ENCODE data around the gene QSOX2.
"Not testable (repeated sequence)": the region's sequence is repeated elsewhere in the genome, so short reads cannot be mapped to it uniquely, and the experiment has no call there.

QSOX2 gene

DNA sequence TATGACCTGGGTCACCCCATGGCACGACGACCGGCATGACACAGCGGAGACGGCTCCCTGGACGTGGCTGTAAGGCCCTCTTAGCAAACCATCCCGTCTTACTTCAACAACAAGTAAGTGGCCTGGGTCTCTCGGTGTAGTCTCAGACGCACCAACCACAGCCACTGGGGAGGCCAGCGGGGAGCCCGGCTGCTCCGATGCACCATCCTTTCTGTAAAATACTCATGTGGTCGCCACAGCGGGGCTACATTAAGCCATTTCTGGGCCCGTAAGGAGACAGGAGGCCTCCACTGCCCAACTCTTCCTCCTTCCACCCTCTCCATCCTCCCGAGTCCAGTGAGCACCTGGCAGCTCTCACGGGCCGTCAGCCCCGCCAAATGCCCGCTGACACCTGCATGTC is 4.7 kb downstream of the QSOX2 start:
- Histone ChIP-seq H3K4me3 (ENCODE audit: extremely low read depth, insufficient read depth, low read length, poor library complexity, severe bottlenecking) (no peak overlapping the region), H3K36me3 (ENCODE audit: control insufficient read depth, insufficient read depth, low read length) (peaks cover 10% of the 10 kb centered on the region), H3K27ac (ENCODE audit: low read depth, low read length, severe bottlenecking) (no peak overlapping the region), H3K4me1 (ENCODE audit: control insufficient read depth, insufficient read depth, low read length, poor library complexity, severe bottlenecking) (peaks cover 17% of the 10 kb centered on the region), H3K9me3 (ENCODE audit: control insufficient read depth, low read length) (no peaks in the 10 kb centered on the region)
- WGBS, 2 experiments (ENCODE audit: insufficient coverage in 2 of 2) = 93 to 97% methylated on average over 15 to 20 of the region's 20 CpGs

DNA sequence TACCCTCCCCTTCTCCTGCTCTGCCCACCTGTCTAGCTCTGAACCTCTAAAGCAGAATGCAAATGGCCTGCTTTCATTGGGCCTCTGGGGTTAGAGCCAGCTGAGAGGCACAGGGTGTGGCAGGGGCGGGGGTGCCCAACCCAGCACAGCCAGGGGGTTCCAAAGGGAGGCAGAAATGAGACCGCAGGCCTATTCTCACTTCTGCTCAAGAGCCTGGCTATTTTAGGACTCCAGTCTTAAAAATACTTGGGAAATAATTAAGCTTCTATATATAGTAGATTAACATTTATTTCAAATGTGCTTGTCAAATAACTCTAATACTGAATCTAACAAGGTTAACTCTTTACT is 5.7 kb downstream of the QSOX2 start:
- Histone ChIP-seq H3K9me3 (ENCODE audit: control insufficient read depth, low read length) (no peaks in the 10 kb centered on the region), H3K36me3 (ENCODE audit: control insufficient read depth, insufficient read depth, low read length) (peaks cover 19% of the 10 kb centered on the region), H3K27ac (ENCODE audit: low read depth, low read length, severe bottlenecking) (no peak overlapping the region), H3K4me1 (ENCODE audit: control insufficient read depth, insufficient read depth, low read length, poor library complexity, severe bottlenecking) (peaks cover 17% of the 10 kb centered on the region), H3K4me3 (ENCODE audit: extremely low read depth, insufficient read depth, low read length, poor library complexity, severe bottlenecking) (no peak overlapping the region)
- 83% methylated on average over 1 of the region's 2 CpGs; no CpG with 5 or more reads in 1 of the 2 experiments for WGBS, 2 experiments (ENCODE audit: insufficient coverage in 2 of 2)

DNA sequence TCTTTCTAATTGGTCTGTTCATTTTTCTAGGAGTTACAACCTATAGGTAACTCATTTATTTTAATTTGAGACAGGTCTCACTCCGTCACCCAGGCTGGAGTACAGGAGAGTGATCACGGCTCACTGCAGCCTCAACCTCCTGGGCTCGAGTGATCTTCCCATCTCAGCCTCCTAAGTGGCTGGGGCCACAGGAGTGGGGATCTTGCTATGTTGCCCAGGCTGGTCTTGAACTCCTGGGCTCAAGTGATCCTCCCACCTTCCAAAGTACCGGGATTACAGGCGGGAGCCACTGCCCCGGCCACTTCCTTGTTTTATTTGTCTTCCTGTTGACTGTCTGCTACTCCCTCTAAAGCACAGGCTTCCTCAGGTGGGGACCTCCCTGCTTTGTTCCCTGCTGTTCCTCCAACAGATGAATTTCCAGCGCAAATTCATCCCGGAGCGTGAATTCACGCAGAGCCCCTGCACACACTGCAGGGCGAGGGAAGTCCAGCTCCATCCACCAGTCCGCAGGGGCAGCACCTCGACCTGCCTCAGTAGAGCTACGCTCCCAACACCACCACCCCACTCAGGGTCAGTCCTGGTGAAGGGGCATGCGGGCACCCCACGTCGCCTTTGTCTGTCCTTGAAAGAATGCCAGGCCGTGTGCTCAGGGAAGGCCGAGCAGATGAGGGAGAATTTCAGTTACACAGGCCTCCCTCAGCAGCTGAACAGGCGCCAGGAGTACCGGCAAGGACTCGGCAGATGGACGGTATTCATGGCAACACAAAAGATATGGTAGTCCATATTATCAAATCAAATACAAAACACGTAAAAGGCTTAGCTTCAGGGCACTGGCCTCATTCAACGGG is 6.3 kb downstream of the QSOX2 start:
- H3K27ac ChIP-seq (ENCODE audit: low read depth, low read length, severe bottlenecking) = no peak overlapping the region
- no peak overlapping the region for H3K4me3 ChIP-seq (ENCODE audit: extremely low read depth, insufficient read depth, low read length, poor library complexity, severe bottlenecking)
- peaks cover 19% of the 10 kb centered on the region for H3K36me3 ChIP-seq (ENCODE audit: control insufficient read depth, insufficient read depth, low read length)
- peaks cover 11% of the 10 kb centered on the region for H3K4me1 ChIP-seq (ENCODE audit: control insufficient read depth, insufficient read depth, low read length, poor library complexity, severe bottlenecking)
- 87 to 92% methylated on average over 23 to 25 of the region's 25 CpGs for WGBS, 2 experiments (ENCODE audit: insufficient coverage in 2 of 2)
- no peaks in the 10 kb centered on the region for H3K9me3 ChIP-seq (ENCODE audit: control insufficient read depth, low read length)

DNA sequence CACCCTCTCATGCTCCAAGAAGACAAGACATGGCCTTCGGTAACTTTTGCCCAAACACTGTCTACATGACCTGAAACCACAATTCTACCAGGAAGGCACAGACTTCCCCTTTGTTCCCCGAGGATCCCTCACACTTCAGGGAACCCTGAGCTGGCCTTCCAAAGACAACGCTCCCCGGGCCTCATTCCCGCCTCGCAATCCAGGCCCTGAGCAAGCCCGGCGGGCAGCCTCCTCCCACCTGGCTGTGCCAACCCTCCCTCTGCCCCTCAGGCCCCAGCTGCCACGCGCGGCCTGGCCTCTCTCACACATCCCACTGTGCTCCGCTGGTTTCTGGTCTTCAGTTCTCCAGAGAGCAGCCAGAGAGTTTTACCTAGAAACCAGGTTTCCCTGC is 7.3 kb downstream of the QSOX2 start:
- no peaks in the 10 kb centered on the region for H3K9me3 ChIP-seq (ENCODE audit: control insufficient read depth, low read length)
- peaks cover 19% of the 10 kb centered on the region for H3K36me3 ChIP-seq (ENCODE audit: control insufficient read depth, insufficient read depth, low read length)
- 88 to 90% methylated on average over 11 to 12 of the region's 12 CpGs for WGBS, 2 experiments (ENCODE audit: insufficient coverage in 2 of 2)
- H3K4me3 ChIP-seq (ENCODE audit: extremely low read depth, insufficient read depth, low read length, poor library complexity, severe bottlenecking) = no peak overlapping the region
- peaks cover 2% of the 10 kb centered on the region for H3K4me1 ChIP-seq (ENCODE audit: control insufficient read depth, insufficient read depth, low read length, poor library complexity, severe bottlenecking)
- H3K27ac ChIP-seq (ENCODE audit: low read depth, low read length, severe bottlenecking) = no peak overlapping the region

DNA sequence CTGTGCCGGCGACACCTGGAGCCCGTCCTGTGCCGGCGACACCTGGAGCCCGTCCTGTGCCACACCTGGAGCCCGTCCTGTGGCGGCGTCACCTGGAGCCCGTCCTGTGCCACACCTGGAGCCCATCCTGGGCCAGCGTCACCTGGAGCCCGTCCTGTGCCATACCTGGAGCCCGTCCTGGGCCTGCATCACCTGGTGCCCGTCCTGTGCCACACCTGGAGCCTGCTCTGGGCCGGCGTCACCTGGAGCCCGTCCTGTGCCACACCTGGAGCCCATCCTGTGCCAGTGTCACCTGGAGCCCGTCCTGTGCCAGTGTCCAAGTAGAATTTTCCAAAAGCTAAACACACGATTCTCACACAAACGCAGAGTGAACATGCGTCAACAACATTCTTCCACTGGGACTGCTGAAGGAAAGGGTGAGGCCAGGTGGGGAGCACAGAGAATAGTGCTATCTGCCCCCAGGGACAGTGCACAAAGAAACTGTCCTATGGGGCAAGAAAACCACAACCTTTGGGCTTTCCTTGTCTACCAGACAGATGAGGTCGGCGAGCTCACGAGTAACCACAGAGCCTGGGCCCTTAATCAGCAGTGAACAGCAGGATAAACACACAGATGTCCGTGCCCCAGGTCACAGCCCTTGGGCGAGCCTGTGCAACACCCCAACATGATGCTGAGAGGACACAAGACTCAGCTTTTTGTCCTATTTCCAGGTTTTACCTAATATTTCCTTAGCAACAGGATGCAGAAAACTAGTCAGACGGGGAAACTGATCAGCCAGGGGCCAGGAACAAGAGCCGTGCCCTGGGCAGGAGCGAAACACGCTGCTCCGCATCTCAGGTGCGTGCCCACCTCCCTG is 7.9 kb downstream of the QSOX2 start:
- H3K27ac ChIP-seq (ENCODE audit: low read depth, low read length, severe bottlenecking) = no peak overlapping the region
- H3K36me3 ChIP-seq (ENCODE audit: control insufficient read depth, insufficient read depth, low read length) = peaks cover 19% of the 10 kb centered on the region
- H3K4me1 ChIP-seq (ENCODE audit: control insufficient read depth, insufficient read depth, low read length, poor library complexity, severe bottlenecking) = no peaks in the 10 kb centered on the region
- 95 to 97% methylated on average over 31 of the region's 32 CpGs for WGBS, 2 experiments (ENCODE audit: insufficient coverage in 2 of 2)
- no peak overlapping the region for H3K4me3 ChIP-seq (ENCODE audit: extremely low read depth, insufficient read depth, low read length, poor library complexity, severe bottlenecking)
- H3K9me3 ChIP-seq (ENCODE audit: control insufficient read depth, low read length) = no peaks in the 10 kb centered on the region

DNA sequence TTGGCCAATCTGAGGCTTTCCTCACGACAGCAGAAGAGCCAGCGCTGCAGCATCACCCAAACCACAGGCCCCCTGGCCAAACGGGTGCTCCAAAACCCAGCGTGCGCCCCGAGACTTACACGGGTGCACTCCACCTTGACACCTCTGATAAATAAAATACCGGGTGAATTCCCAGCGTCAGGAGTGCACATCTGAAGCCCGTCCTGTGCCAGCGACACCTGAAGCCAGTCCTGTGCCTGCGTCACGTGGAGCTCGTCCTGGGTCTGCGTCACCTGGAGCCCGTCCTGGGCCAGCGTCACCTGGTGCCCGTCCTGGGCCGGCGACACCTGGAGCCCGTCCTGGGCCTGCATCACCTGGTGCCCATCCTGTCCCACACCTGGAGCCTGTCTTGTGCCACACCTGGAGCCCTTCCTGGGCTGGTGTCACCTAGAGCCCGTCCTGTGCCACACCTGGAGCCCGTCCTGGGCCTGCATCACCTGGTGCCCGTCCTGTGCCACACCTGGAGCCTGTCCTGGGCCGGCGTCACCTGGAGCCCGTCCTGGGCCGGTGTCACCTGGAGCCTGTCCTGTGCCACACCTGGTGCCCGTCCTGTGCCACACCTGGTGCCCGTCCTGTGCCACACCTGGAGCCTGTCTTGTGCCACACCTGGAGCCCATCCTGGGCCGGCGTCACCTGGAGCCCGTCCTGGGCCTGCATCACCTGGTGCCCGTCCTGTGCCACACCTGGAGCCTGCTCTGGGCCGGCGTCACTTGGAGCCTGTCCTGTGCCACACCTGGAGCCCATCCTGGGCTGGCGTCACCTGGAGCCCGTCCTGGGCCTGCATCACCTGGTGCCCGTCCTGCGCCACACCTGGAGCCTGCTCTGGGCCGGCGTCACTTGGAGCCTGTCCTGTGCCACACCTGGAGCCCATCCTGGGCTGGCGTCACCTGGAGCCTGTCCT is 8.9 kb downstream of the QSOX2 start:
- not testable (repeated sequence) for H3K4me1 ChIP-seq (ENCODE audit: control insufficient read depth, insufficient read depth, low read length, poor library complexity, severe bottlenecking); H3K4me3 ChIP-seq (ENCODE audit: extremely low read depth, insufficient read depth, low read length, poor library complexity, severe bottlenecking); H3K9me3 ChIP-seq (ENCODE audit: control insufficient read depth, low read length); H3K27ac ChIP-seq (ENCODE audit: low read depth, low read length, severe bottlenecking)
- 94 to 95% methylated on average over 33 to 41 of the region's 43 CpGs for WGBS, 2 experiments (ENCODE audit: insufficient coverage in 2 of 2)
- H3K36me3 ChIP-seq (ENCODE audit: control insufficient read depth, insufficient read depth, low read length) = peaks cover 19% of the 10 kb centered on the region

DNA sequence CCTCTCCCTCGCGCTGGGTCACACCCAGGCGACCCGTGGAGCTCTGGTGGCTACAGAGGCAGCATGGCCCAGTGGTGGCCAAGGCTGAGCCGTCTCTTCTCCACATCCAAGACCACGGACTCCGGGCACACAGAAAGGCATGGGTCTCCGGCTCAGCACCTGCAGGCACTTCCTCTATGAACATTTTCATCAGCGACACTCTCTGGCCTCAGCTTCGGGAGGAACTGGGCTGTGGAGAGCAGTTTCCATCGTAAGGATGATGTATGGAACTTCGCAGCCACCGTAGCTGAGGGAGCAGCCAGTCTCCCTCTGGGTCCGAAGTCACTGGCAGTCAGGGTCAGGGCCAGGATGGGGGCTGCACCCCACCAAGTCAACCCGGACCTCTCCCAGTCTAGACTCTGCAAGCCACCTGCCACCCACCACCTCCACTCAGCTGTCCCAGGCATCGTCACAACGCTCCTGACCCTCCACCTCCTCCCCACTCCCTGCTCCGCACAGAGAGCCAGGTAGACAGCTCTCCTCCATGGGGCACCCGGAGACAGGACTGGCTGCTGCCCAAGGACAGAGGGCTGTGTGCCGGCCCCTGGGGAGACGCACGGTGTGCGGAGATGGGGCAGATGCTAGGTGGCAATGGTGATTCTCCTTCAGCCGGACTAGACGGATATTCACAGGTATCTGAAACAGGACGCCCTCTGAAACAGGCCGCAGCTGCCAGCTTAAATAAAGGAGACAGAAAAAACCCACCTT is 9.7 kb downstream of the QSOX2 start:
- WGBS, 2 experiments (ENCODE audit: insufficient coverage in 2 of 2) = 96 to 97% methylated on average over 19 to 23 of the region's 27 CpGs
- H3K4me3 ChIP-seq (ENCODE audit: extremely low read depth, insufficient read depth, low read length, poor library complexity, severe bottlenecking) = no peak overlapping the region
- no peak overlapping the region for H3K27ac ChIP-seq (ENCODE audit: low read depth, low read length, severe bottlenecking)
- peaks cover 22% of the 10 kb centered on the region for H3K36me3 ChIP-seq (ENCODE audit: control insufficient read depth, insufficient read depth, low read length)
- H3K4me1 ChIP-seq (ENCODE audit: control insufficient read depth, insufficient read depth, low read length, poor library complexity, severe bottlenecking) = no peaks in the 10 kb centered on the region
- H3K9me3 ChIP-seq (ENCODE audit: control insufficient read depth, low read length) = no peaks in the 10 kb centered on the region

- H3K36me3 ChIP-seq (ENCODE audit: control insufficient read depth, insufficient read depth, low read length) = peaks cover 23% of the 10 kb centered on the region
Observed at GRCh38 chr9:136235171-136235570, 10.4 kb downstream of the QSOX2 start.

GRCh38 chr9:136234597-136234996 is 11.0 kb downstream of the QSOX2 start:
- no peak overlapping the region for H3K4me3 ChIP-seq (ENCODE audit: extremely low read depth, insufficient read depth, low read length, poor library complexity, severe bottlenecking)
- H3K4me1 ChIP-seq (ENCODE audit: control insufficient read depth, insufficient read depth, low read length, poor library complexity, severe bottlenecking) = no peaks in the 10 kb centered on the region
- H3K9me3 ChIP-seq (ENCODE audit: control insufficient read depth, low read length) = no peaks in the 10 kb centered on the region
- 96 to 97% methylated on average over 21 of the region's 21 CpGs for WGBS, 2 experiments (ENCODE audit: insufficient coverage in 2 of 2)
- H3K27ac ChIP-seq (ENCODE audit: low read depth, low read length, severe bottlenecking) = no peak overlapping the region
- peaks cover 23% of the 10 kb centered on the region for H3K36me3 ChIP-seq (ENCODE audit: control insufficient read depth, insufficient read depth, low read length)

More at GRCh38 chr9:136235171-136235570, 10.4 kb downstream of the QSOX2 start:
- WGBS, 2 experiments (ENCODE audit: insufficient coverage in 2 of 2) = 93 to 95% methylated on average over 17 of the region's 17 CpGs
- H3K9me3 ChIP-seq (ENCODE audit: control insufficient read depth, low read length) = no peaks in the 10 kb centered on the region
- H3K4me3 ChIP-seq (ENCODE audit: extremely low read depth, insufficient read depth, low read length, poor library complexity, severe bottlenecking) = no peak overlapping the region
- H3K4me1 ChIP-seq (ENCODE audit: control insufficient read depth, insufficient read depth, low read length, poor library complexity, severe bottlenecking) = no peaks in the 10 kb centered on the region
- H3K27ac ChIP-seq (ENCODE audit: low read depth, low read length, severe bottlenecking) = no peak overlapping the region

GRCh38 chr9:136233868-136234267 is 11.7 kb downstream of the QSOX2 start:
- H3K9me3 ChIP-seq (ENCODE audit: control insufficient read depth, low read length) = no peaks in the 10 kb centered on the region
- H3K36me3 ChIP-seq (ENCODE audit: control insufficient read depth, insufficient read depth, low read length) = peaks cover 23% of the 10 kb centered on the region
- H3K27ac ChIP-seq (ENCODE audit: low read depth, low read length, severe bottlenecking) = no peak overlapping the region
- peaks cover 6% of the 10 kb centered on the region for H3K4me1 ChIP-seq (ENCODE audit: control insufficient read depth, insufficient read depth, low read length, poor library complexity, severe bottlenecking)
- WGBS, 2 experiments (ENCODE audit: insufficient coverage in 2 of 2) = 84 to 94% methylated on average over 11 to 14 of the region's 14 CpGs
- no peak overlapping the region for H3K4me3 ChIP-seq (ENCODE audit: extremely low read depth, insufficient read depth, low read length, poor library complexity, severe bottlenecking)

Data from mesodermal cell (in vitro differentiated cells).